DOHH2 (cell line): Measurements from ENCODE around the gene DERL3.

Source experiments
- H3F3A ChIP-seq: fragments of 200-600 bp; sonication (generic), shearing (Covaris generic); 2 replicates; pipeline ENCODE4 v1.6.0; 2016; ENCODE audit warnings: antibody characterized with exemption, mild to moderate bottlenecking; ENCODE audit not compliant: control insufficient read depth, insufficient read depth
- H3K27ac ChIP-seq: fragments of 200-600 bp; sonication (generic); 2 replicates; pipeline ENCODE4 v1.5.1; 2014; ENCODE audit warnings: low read depth, mild to moderate bottlenecking, low read length, moderate library complexity
- H3K27me3 ChIP-seq: fragments of 200-600 bp; sonication (generic); 2 replicates; pipeline ENCODE4 v1.6.1; 2014; ENCODE audit warnings: mild to moderate bottlenecking, low read length, mixed read lengths; ENCODE audit not compliant: control insufficient read depth
- H3K36me3 ChIP-seq: fragments of 200-600 bp; sonication (generic); 2 replicates; pipeline ENCODE4 v1.6.1; 2014; ENCODE audit warnings: mild to moderate bottlenecking, low read length, moderate library complexity, mixed read lengths; ENCODE audit not compliant: control insufficient read depth
- H3K4me1 ChIP-seq: fragments of 200-600 bp; sonication (generic); 2 replicates; pipeline ENCODE4 v1.6.1; 2014; ENCODE audit warnings: mild to moderate bottlenecking, low read length, mixed read lengths; ENCODE audit not compliant: control insufficient read depth
- H3K4me2 ChIP-seq: fragments of 200-600 bp; sonication (generic); 2 replicates; pipeline ENCODE4 v1.6.0; 2014; ENCODE audit warnings: mild to moderate bottlenecking, low read length, moderate library complexity
- H3K4me3 ChIP-seq: fragments of 200-600 bp; sonication (generic); 2 replicates; pipeline ENCODE4 v1.5.1; 2014; ENCODE audit warnings: mild to moderate bottlenecking, low read length, mixed read lengths
- H3K79me2 ChIP-seq: fragments of 200-600 bp; sonication (generic); 2 replicates; pipeline ENCODE4 v1.6.1; 2014; ENCODE audit warnings: mild to moderate bottlenecking, low read length, mixed read lengths; ENCODE audit not compliant: control insufficient read depth
- H3K9me2 ChIP-seq: fragments of 200-600 bp; sonication (generic); replicated peaks from 2 replicates; pipeline ENCODE4 v1.6.1; 2014; ENCODE audit warnings: mild to moderate bottlenecking, low read length, mixed read lengths; ENCODE audit not compliant: control insufficient read depth
- H3K9me3 ChIP-seq: fragments of 200-600 bp; sonication (generic); 2 replicates; pipeline ENCODE4 v1.6.1; 2014; ENCODE audit warnings: antibody characterized with exemption, low read length, mixed read lengths; ENCODE audit not compliant: control insufficient read depth, insufficient read depth
- H4K20me1 ChIP-seq: fragments of 200-600 bp; sonication (generic); 2 replicates; pipeline ENCODE4 v1.6.0; 2014; ENCODE audit warnings: low read depth, mild to moderate bottlenecking, antibody characterized with exemption, low read length, moderate library complexity; ENCODE audit not compliant: control insufficient read depth, insufficient read depth
- EZH2phosphoT487 ChIP-seq: fragments of 200-600 bp; sonication (generic); IDR thresholded peaks from 2 replicates; pipeline ENCODE4 v1.6.1; 2017; ENCODE audit warnings: borderline replicate concordance, mild to moderate bottlenecking, antibody characterized with exemption, low read length, moderate library complexity, mixed read lengths
- TF ChIP-seq, protein P1 (sequence below): fragments of 200-600 bp; sonication (generic); IDR thresholded peaks from one replicate; pipeline ENCODE4 v1.5.1; 2014; ENCODE audit warnings: antibody characterized with exemption, mild to moderate bottlenecking, low read depth, low read length; ENCODE audit not compliant: poor library complexity, severe bottlenecking

The DERL3 gene

DNA sequence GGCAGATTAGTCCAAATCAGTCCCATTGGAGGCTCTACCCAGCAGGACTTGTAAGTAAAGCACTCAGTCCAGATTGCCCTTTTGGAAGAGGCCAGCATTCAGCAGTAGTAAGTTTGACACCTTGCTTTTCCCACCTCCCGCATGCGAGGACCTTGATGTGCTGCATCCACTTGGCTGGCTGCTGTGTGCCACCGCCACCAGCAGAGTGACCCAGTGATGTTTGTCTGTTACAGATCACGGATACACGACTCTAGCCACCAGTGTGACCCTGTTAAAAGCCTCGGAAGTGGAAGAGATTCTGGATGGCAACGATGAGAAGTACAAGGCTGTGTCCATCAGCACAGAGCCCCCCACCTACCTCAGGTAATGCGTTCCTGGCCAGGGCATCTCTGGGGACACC, 45.5 kb downstream of the DERL3 start:
- Histone ChIP-seq H3K9me2 (no peaks in the 10 kb centered on the region), H3K36me3 (peaks cover 80% of the 10 kb centered on the region), H4K20me1 (peaks cover 17% of the 10 kb centered on the region; the same call in 1 of the 2 replicates), H3K9me3 (no peaks in the 10 kb centered on the region), H3K79me2 (peaks cover 55% of the 10 kb centered on the region), H3F3A (peaks cover 9% of the 10 kb centered on the region), H3K27ac (no peak overlapping the region), H3K4me1 (peaks cover 27% of the 10 kb centered on the region), H3K4me2 (no peak overlapping the region), H3K4me3 (no peak overlapping the region), H3K27me3 (no peaks in the 10 kb centered on the region)
- TF ChIP-seq, protein P1, sequence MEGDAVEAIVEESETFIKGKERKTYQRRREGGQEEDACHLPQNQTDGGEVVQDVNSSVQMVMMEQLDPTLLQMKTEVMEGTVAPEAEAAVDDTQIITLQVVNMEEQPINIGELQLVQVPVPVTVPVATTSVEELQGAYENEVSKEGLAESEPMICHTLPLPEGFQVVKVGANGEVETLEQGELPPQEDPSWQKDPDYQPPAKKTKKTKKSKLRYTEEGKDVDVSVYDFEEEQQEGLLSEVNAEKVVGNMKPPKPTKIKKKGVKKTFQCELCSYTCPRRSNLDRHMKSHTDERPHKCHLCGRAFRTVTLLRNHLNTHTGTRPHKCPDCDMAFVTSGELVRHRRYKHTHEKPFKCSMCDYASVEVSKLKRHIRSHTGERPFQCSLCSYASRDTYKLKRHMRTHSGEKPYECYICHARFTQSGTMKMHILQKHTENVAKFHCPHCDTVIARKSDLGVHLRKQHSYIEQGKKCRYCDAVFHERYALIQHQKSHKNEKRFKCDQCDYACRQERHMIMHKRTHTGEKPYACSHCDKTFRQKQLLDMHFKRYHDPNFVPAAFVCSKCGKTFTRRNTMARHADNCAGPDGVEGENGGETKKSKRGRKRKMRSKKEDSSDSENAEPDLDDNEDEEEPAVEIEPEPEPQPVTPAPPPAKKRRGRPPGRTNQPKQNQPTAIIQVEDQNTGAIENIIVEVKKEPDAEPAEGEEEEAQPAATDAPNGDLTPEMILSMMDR, result no peak
- no peak for TF ChIP-seq EZH2phosphoT487

DNA sequence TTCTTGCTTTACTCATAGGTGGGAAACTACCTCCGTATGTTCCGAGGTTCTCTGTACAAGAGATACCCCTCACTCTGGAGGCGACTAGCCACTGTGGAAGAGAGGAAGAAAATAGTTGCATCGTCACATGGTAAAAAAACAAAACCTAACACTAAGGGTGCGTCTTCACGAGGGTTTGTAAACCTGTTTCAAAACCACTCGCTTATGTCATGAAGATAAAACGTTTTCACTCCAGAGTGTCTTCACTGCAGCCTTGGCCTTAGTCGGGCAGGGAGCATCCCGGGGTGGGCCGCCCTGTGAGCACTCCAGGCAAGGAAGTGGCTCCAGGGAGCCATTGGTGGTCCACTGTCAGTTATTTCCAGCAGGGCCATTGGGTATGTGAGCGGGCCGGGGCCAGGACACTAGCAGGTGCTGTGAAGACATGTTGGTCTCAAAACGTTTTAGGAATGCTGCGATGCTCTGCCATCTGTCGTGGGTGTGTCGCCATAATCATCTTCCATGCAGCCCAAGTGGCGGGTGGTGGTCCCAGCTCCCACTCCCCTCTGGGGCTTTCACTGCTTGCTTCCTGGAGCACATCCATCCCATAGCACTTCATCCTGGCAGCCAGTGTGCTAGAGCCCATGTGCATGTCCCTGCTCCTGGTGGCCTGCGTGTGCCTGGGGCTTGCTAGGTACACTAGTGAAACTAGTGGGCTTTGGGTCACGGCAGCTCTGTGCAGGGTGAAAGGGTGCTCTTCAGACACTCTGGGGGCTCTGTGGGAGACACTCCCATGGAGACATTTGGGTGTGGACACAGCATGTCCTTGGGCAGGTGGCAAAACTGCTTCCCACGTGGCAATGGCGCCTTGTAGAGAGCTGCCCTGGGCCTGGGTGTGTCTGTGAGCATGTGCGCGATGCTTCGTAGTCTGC, 46.8 kb downstream of the DERL3 start:
- no peak overlapping the region for H3K27ac ChIP-seq
- no peak for TF ChIP-seq EZH2phosphoT487
- TF ChIP-seq, protein P1, result no peak
- peaks cover 65% of the 10 kb centered on the region for H3K79me2 ChIP-seq
- H3K36me3 ChIP-seq, result peaks cover 83% of the 10 kb centered on the region
- peaks cover 9% of the 10 kb centered on the region for H3F3A ChIP-seq
- no peaks in the 10 kb centered on the region for H3K9me2 ChIP-seq
- no peak overlapping the region for H3K4me3 ChIP-seq
- H3K4me2 ChIP-seq, result no peak overlapping the region
- no peaks in the 10 kb centered on the region for H3K9me3 ChIP-seq
- H3K27me3 ChIP-seq, result no peaks in the 10 kb centered on the region
- H3K4me1 ChIP-seq, result peaks cover 26% of the 10 kb centered on the region
- peaks cover 25% of the 10 kb centered on the region for H4K20me1 ChIP-seq

DNA sequence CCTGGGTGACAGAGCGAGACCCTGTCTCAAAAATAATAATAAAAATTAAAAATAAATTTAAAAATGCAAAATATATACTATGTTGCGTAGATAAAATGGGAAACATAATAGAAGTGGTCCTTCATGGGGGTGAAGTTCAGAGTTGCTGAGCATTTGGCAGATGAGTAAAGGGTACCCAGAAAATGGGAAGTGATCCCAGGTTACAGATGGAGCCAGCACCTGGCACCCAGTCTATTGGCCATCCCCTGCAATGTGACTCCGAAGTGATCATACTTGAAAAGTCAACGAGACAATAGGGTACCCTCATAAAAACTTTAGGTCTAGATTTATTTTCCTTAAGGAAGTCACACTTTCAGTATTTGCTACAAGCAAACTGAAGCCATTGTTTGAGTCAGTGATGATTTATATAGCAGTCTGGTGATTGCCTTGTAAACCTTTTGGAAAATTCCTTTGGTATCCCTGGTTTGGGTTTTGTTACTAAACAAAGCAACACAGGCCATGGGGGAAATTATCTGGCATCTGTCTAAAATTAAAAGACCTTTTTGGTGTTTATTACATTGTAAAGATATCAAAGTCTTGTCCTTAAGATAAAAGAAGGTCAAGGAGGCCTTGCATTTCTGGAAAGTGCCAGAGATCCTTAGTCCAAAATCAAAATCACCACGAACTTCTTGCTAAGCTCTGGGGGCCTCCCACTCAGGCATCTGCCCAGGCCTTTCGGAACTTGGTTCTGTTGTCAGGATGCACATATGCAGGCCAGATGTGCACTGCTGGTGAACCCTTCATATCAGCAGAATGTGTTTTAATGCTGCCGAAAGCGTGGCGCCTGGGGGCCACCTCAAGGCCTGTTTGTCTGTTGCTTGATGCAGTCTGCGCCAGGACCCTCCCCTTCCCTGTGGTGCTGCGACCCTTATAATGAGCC, 47.7 kb downstream of the DERL3 start:
- Histone ChIP-seq H3K27ac (no peak overlapping the region), H3K9me3 (no peaks in the 10 kb centered on the region), H3F3A (peaks cover 4% of the 10 kb centered on the region), H3K4me2 (no peak overlapping the region), H3K4me1 (peaks cover 33% of the 10 kb centered on the region), H3K9me2 (no peaks in the 10 kb centered on the region), H3K79me2 (peaks cover 70% of the 10 kb centered on the region), H3K36me3 (peaks cover 76% of the 10 kb centered on the region), H3K27me3 (no peaks in the 10 kb centered on the region), H3K4me3 (no peak overlapping the region), H4K20me1 (peaks cover 25% of the 10 kb centered on the region)
- TF ChIP-seq, protein P1, result no peak
- no peak for TF ChIP-seq EZH2phosphoT487
